ENCODE data around the gene SSR1. TPM values are rescaled to one million over a fixed set of nuclear protein-coding genes. Genes with fewer than 3 reads are reported as not detected.

The SSR1 gene
- total RNA-seq, 1 experiment from 2014 or later, result 102 TPM

DNA sequence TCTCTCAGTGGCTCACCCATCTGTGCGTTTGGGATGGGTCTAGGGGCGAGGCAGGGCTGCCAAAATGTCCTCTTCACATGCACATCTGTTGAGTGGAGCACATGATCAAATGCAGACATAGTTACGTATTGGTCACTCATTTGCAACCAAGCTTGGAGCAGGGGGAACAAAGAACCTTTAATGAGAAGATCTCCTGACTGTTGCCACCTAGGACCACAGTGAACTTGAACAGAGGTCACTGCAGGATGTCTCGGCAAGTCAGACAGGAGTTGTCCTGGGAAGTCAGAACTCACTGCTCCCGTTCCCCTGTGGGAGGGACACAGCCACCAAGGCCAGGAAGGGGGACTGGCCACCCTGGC, 73.4 kb downstream of the SSR1 start:
- Histone ChIP-seq H3K4ac (ENCODE audit: low read depth, low read length) (no peak overlapping the region), H2AFZ (ENCODE audit: low read length) (no peak overlapping the region), H3K79me1 (ENCODE audit: insufficient read depth, low read depth, low read length, poor library complexity, severe bottlenecking) (no peaks in the 10 kb centered on the region), H3K4me1 (ENCODE audit: insufficient read depth, low read length) (peaks cover 15% of the 10 kb centered on the region), H3K27ac (ENCODE audit: insufficient read length, low read depth, low read length) (no peak overlapping the region), H2BK5ac (ENCODE audit: insufficient read length, low read length) (no peak overlapping the region), H3K79me2 (ENCODE audit: insufficient read depth, low read length) (no peaks in the 10 kb centered on the region), H2BK12ac (ENCODE audit: insufficient read length, low read depth, low read length) (no peak overlapping the region), H4K91ac (ENCODE audit: insufficient read length, low read depth, low read length) (no peak overlapping the region), H4K20me1 (ENCODE audit: control insufficient read depth, insufficient read depth, insufficient read length) (no peaks in the 10 kb centered on the region), H4K5ac (ENCODE audit: insufficient read length, low read depth, low read length) (no peak overlapping the region), H2BK15ac (ENCODE audit: low read depth, low read length) (no peak overlapping the region), H2BK20ac (ENCODE audit: low read depth, low read length, poor library complexity, severe bottlenecking) (no peak overlapping the region), H4K8ac (replicated peaks; ENCODE audit: insufficient read length, low read depth, low read length) (no peak overlapping the region), H3K4me2 (ENCODE audit: insufficient read depth, insufficient read length, low read length) (no peak overlapping the region), H3K23me2 (ENCODE audit: insufficient read length, low read depth, low read length, poor library complexity, severe bottlenecking) (no peaks in the 10 kb centered on the region), H3T11ph (ENCODE audit: low read length) (no peak overlapping the region), H2AK5ac (ENCODE audit: insufficient read length, low read length) (no peak overlapping the region), H3K23ac (ENCODE audit: insufficient read length, low read depth, low read length) (no peak overlapping the region), H3K14ac (ENCODE audit: insufficient read depth, low read length) (no peak overlapping the region), H3K9me3 (ENCODE audit: control insufficient read depth, low read depth, low read length) (no peaks in the 10 kb centered on the region), H3K18ac (ENCODE audit: insufficient read length, low read depth, low read length) (no peak overlapping the region), H3K9ac (ENCODE audit: extremely low read depth, insufficient read length, low read length) (no peak overlapping the region), H3K56ac (ENCODE audit: insufficient read length, low read depth, low read length) (no peak overlapping the region), H2BK120ac (ENCODE audit: low read depth, low read length, poor library complexity, severe bottlenecking) (no peak overlapping the region), H3K27me3 (ENCODE audit: insufficient read depth, low read length) (no peaks in the 10 kb centered on the region)
- no peaks in the 10 kb centered on the region for H3K27me3 Mint-ChIP-seq (ENCODE audit: low read depth)
- H3K4me3 Mint-ChIP-seq, result no peak overlapping the region
- DNase-seq, result no peak
- no peaks in the 10 kb centered on the region for H3K9me3 Mint-ChIP-seq
- peaks cover 36 to 40% of the 10 kb centered on the region in 2 experiments for H3K4me1 Mint-ChIP-seq
- TF ChIP-seq, protein P1, sequence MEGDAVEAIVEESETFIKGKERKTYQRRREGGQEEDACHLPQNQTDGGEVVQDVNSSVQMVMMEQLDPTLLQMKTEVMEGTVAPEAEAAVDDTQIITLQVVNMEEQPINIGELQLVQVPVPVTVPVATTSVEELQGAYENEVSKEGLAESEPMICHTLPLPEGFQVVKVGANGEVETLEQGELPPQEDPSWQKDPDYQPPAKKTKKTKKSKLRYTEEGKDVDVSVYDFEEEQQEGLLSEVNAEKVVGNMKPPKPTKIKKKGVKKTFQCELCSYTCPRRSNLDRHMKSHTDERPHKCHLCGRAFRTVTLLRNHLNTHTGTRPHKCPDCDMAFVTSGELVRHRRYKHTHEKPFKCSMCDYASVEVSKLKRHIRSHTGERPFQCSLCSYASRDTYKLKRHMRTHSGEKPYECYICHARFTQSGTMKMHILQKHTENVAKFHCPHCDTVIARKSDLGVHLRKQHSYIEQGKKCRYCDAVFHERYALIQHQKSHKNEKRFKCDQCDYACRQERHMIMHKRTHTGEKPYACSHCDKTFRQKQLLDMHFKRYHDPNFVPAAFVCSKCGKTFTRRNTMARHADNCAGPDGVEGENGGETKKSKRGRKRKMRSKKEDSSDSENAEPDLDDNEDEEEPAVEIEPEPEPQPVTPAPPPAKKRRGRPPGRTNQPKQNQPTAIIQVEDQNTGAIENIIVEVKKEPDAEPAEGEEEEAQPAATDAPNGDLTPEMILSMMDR (conservative IDR thresholded peaks at IDR 0.05), result no peak
- peaks cover 3 to 4% (median 4%) of the 10 kb centered on the region in 3 experiments; a peak in 6 of 7 replicates for H3K36me3 Mint-ChIP-seq (ENCODE audit: insufficient read depth in 1 of 3, low read depth in 3 of 3)
- WGBS (ENCODE audit: extremely low coverage, insufficient read length, low lambda C conversion rate), result no CpG with 5 or more reads among the region's 5 CpGs
- no peak overlapping the region; a peak in 1 of 7 replicates for H3K27ac Mint-ChIP-seq

All from H9 (cell line).